ENCODE measurements around the gene PLEKHN1.
A peak's percentile ranks its signal among the peaks of the same experiment; 100 is the strongest.
"Not testable (repeated sequence)": the region's sequence is repeated elsewhere in the genome, so short reads cannot be mapped to it uniquely, and the experiment has no call there.

Gene PLEKHN1

GRCh38 chr1:1010131-1010530 is 43.8 kb downstream of the PLEKHN1 start:
- not testable (repeated sequence) for DNase-seq (ENCODE audit: low read depth)

- no peak for DNase-seq (ENCODE audit: low read depth)
These were observed 45.2 kb downstream of the PLEKHN1 start for GRCh38 chr1:1011396-1011949.

- not testable (repeated sequence) for DNase-seq (ENCODE audit: low read depth)
These were observed 46.4 kb downstream of the PLEKHN1 start for GRCh38 chr1:1012736-1013104.

GRCh38 chr1:1013105-1013921 is 47.0 kb downstream of the PLEKHN1 start, which contains the start of gene ISG15:
TSS of gene ISG15 (plus strand) at chr1:1013497. CDS start at chr1:1013574, 77 bp downstream.
- DNase-seq (ENCODE audit: low read depth): peak; percentile 70

GRCh38 chr1:1013922-1014648 is 47.8 kb downstream of the PLEKHN1 start:
- no peak for DNase-seq (ENCODE audit: low read depth)

- DNase-seq (ENCODE audit: low read depth): no peak
These were observed 48.8 kb downstream of the PLEKHN1 start for GRCh38 chr1:1014799-1015681.

GRCh38 chr1:1017397-1018320 is 51.4 kb downstream of the PLEKHN1 start:
- not testable (repeated sequence) for DNase-seq (ENCODE audit: low read depth)

- not testable (repeated sequence) for DNase-seq (ENCODE audit: low read depth)
These were observed 52.0 kb downstream of the PLEKHN1 start for GRCh38 chr1:1018321-1018685.

- DNase-seq (ENCODE audit: low read depth): peak; percentile 70
These were observed 53.1 kb downstream of the PLEKHN1 start for GRCh38 chr1:1019122-1019999.

GRCh38 chr1:1020000-1020404 is 53.7 kb downstream of the PLEKHN1 start, which contains the start of gene AGRN:
TSS of gene AGRN (plus strand) at chr1:1020120. CDS start at chr1:1020173, 53 bp downstream.
- DNase-seq (ENCODE audit: low read depth): no peak

GRCh38 chr1:1020415-1021009 is 54.2 kb downstream of the PLEKHN1 start:
- no peak for DNase-seq (ENCODE audit: low read depth)

- peak; percentile 69 for DNase-seq (ENCODE audit: low read depth)
These were observed 55.0 kb downstream of the PLEKHN1 start for GRCh38 chr1:1021010-1021919.

GRCh38 chr1:1021920-1022259 is 55.6 kb downstream of the PLEKHN1 start:
- peak; percentile 78 for DNase-seq (ENCODE audit: low read depth)

- DNase-seq (ENCODE audit: low read depth): no peak
These were observed 56.2 kb downstream of the PLEKHN1 start for GRCh38 chr1:1022302-1023009.

GRCh38 chr1:1023700-1024099 is 57.4 kb downstream of the PLEKHN1 start:
- DNase-seq (ENCODE audit: low read depth): no peak

GRCh38 chr1:1024149-1024770 is 58.0 kb downstream of the PLEKHN1 start:
- DNase-seq (ENCODE audit: low read depth): no peak

Measured in amniotic epithelial cell (primary cell).